ENCODE data around the gene PHACTR3. TPM values are rescaled to one million over a fixed set of nuclear protein-coding genes. Genes with fewer than 3 reads are reported as not detected.

PHACTR3 gene
- total RNA-seq, 4 donors from 2014 or later: 0.54 to 0.81 (median 0.59) TPM; not detected in 1

DNA sequence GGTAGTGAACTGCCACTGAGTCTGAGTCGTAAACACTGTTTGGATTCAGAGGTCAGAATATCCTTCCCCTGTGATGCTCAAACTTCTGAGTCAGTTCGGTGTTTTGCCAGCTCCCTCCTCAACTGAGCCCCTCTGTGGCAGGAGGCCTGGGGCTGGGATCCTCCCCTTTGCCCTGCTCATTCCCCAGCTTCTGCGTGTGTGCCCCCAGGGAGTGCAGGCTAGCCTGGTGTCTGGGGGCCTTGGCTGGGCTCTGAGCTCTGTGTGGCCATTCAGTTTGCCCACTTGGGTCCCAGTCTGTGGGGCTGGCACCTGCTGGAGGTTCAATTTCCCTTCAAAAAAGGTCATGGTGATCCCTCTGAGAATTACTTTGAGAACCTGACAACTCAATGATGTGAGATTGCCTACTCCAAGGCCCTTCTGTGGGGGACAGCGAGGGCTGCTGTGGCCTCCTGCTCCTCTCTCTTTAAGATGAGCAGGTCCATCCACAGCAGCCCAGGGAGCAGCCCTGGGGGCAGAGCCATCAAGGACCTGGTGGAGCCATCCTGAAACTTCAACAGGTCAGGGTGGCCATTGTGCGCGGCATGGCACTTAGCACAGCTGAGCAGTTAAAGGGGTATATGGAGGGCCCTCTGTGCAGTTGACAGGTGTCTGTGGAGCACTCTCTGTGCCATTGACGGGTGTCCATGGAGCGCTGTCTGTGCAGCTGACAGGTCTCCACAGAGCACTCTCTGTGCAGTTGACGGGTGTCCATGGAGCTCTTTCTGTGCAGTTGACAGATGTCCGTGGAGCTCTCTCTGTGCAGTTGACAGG, 181.9 kb downstream of the PHACTR3 start:
- WGBS, 2 donors (ENCODE audit: low coverage in 1 of 2): 94% methylated on average over 2 of the region's 10 CpGs; no CpG with 5 or more reads in 1 of the 2 donors
- Histone ChIP-seq H3K9me3 (no peaks in the 10 kb centered on the region), H3K4me3 (no peak overlapping the region), H3K27me3 (peaks cover 31% of the 10 kb centered on the region), H3K27ac (no peak overlapping the region), H3K36me3 (no peaks in the 10 kb centered on the region), H3K4me1 (no peaks in the 10 kb centered on the region)
- TF ChIP-seq EP300 (IDR thresholded peaks at IDR 0.05) (no peak), CTCF (IDR thresholded peaks at IDR 0.05) (no peak), POLR2A (IDR thresholded peaks at IDR 0.05) (no peak), POLR2AphosphoS5 (IDR thresholded peaks at IDR 0.05) (no peak)
- no peak for ATAC-seq

DNA sequence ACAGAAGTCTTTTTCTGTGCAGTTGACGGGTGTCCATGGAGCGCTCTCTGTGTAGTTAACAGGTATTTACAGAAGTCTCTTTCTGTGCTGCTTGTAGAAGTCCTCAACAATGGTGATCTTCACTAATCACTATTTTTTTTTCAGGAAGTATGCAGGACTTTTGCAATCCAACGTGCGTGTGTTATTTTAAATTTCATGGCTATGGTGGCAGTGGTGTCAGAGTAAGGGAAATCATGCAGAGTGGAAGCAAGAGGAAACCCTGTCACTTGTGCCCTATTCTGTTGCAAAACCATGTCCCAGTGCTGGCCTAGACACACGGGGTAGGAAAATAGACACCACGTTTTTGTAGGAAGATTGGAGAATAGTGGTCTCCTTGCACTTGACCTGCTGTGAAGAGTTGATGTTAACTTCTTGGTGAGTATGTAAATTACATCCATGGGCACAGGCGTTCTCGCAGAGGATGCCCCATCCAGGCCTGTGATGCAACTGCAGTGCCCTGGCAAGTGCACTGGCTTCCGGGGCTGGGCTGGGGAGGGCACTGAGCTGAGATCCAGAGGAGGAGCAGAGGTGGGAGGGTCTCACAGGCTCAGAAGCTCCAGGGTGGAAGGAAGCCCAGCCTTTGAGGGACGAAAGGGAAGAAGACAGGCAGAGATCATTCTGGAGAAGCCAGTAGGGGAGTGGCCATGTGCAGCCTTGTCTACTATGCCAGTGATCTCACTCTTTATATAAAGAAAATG, 182.6 kb downstream of the PHACTR3 start:
- H3K36me3 ChIP-seq: no peaks in the 10 kb centered on the region
- H3K27ac ChIP-seq: no peak overlapping the region
- H3K4me3 ChIP-seq: no peak overlapping the region
- no peak for ATAC-seq
- peaks cover 0 to 4% (median 0%) of the 10 kb centered on the region in 3 donors for H3K9me3 ChIP-seq
- peaks cover 38% of the 10 kb centered on the region for H3K27me3 ChIP-seq
- no peaks in the 10 kb centered on the region for H3K4me1 ChIP-seq
- TF ChIP-seq POLR2A (IDR thresholded peaks at IDR 0.05) (no peak), CTCF (IDR thresholded peaks at IDR 0.05) (no peak), POLR2AphosphoS5 (IDR thresholded peaks at IDR 0.05) (no peak), EP300 (IDR thresholded peaks at IDR 0.05) (no peak)
- 50 to 62% methylated on average over 3 to 8 of the region's 10 CpGs for WGBS, 2 donors (ENCODE audit: low coverage in 1 of 2)

- no peak for TF ChIP-seq POLR2A (IDR thresholded peaks at IDR 0.05)
- TF ChIP-seq CTCF (IDR thresholded peaks at IDR 0.05): no peak
- no peak for TF ChIP-seq EP300 (IDR thresholded peaks at IDR 0.05)
- TF ChIP-seq POLR2AphosphoS5 (IDR thresholded peaks at IDR 0.05): no peak
- Histone ChIP-seq H3K4me1 (no peaks in the 10 kb centered on the region), H3K36me3 (no peaks in the 10 kb centered on the region), H3K27me3 (peaks cover 38% of the 10 kb centered on the region), H3K4me3 (no peak overlapping the region), H3K9me3 (peaks cover 0 to 9% (median 0%) of the 10 kb centered on the region in 3 donors), H3K27ac (no peak overlapping the region)
- no peak for ATAC-seq
- 63 to 67% methylated on average over 1 of the region's 2 CpGs for WGBS, 2 donors (ENCODE audit: low coverage in 1 of 2)
Measured at GRCh38 chr20:59787538-59787890, 183.2 kb downstream of the PHACTR3 start.

DNA sequence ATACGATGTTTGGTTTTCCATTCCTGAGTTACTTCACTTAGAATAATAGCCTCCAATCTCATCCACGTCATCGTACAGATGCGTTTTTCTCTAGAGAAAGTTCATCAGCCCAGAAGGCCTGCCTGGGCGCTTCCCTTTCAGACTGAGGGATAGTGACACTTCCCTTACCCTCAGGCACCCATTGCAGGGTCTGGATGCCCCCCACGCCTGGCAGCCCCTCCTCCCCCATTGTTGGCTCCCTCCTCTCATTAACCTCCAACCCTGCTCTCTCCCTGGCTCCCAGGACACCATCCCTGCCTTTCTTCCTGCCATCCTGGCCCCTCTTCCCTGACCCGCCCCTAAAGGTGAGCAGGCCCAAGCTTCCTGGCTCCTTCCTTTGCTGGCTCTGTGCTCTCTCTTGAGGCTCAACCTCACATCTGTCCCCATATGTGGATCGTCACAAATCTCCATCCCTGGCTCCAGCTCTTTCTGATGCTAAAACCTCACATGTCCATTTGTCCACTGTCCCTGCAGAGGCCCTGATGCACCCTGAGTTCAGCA, 183.9 kb downstream of the PHACTR3 start:
- no peak for ATAC-seq
- 60 to 80% methylated on average over 7 to 8 of the region's 8 CpGs for WGBS, 2 donors (ENCODE audit: low coverage in 1 of 2)

More for the DNA sequence above, 183.9 kb downstream of the PHACTR3 start:
- Histone ChIP-seq H3K4me1 (no peaks in the 10 kb centered on the region), H3K4me3 (no peak overlapping the region), H3K9me3 (peaks cover 0 to 15% (median 0%) of the 10 kb centered on the region in 3 donors), H3K36me3 (no peaks in the 10 kb centered on the region), H3K27me3 (peaks cover 36% of the 10 kb centered on the region), H3K27ac (no peak overlapping the region)
- TF ChIP-seq POLR2A (IDR thresholded peaks at IDR 0.05) (no peak), POLR2AphosphoS5 (IDR thresholded peaks at IDR 0.05) (no peak), EP300 (IDR thresholded peaks at IDR 0.05) (no peak), CTCF (IDR thresholded peaks at IDR 0.05) (no peak)

All from gastroesophageal sphincter (tissue), 4 donors.